NT2/D1 (cell line): ENCODE results near the gene SLX4.

Source experiments
- YY1 ChIP-seq: IDR thresholded peaks from 2 replicates; pipeline ENCODE4 v1.6.1; 2011; ENCODE audit not compliant: insufficient read length, insufficient read depth
- ZNF274 ChIP-seq: IDR thresholded peaks from 2 replicates; pipeline ENCODE4 v1.6.1; 2011; ENCODE audit warnings: mild to moderate bottlenecking, low read depth, low read length

GRCh38 chr16:3640207-3640606 is 28.8 kb upstream of the SLX4 start:
- no peak for TF ChIP-seq ZNF274
- TF ChIP-seq YY1, result no peak
